Epithelial cell of proximal tubule (primary cell): ENCODE measurements around the gene MRRF. TPM values are rescaled to one million over a fixed set of nuclear protein-coding genes. Genes with fewer than 3 reads are reported as not detected.

Source experiments
- DNase-seq: peaks from one replicate; pipeline ENCODE4 v3.0.0-alpha.2; 2011; ENCODE audit warnings: low read depth
- H3K4me3 ChIP-seq: 2 replicates; pipeline ENCODE4 v1.5.1; 2011; ENCODE audit warnings: low read depth, mild to moderate bottlenecking, low read length
- CTCF ChIP-seq: conservative IDR thresholded peaks from 2 replicates; pipeline ENCODE4 v1.5.1; 2012; ENCODE audit warnings: low read depth, mild to moderate bottlenecking, low read length
- total RNA-seq: library from RNA; depleted of rRNA; stranded (reverse); fragments of >200 nt; gene quantifications from 2 replicates; pipeline ENCODE4 v1.2.3, GENCODE V29; 2015

MRRF gene
- total RNA-seq, 1 donor from 2014 or later, result 27.3 TPM

DNA sequence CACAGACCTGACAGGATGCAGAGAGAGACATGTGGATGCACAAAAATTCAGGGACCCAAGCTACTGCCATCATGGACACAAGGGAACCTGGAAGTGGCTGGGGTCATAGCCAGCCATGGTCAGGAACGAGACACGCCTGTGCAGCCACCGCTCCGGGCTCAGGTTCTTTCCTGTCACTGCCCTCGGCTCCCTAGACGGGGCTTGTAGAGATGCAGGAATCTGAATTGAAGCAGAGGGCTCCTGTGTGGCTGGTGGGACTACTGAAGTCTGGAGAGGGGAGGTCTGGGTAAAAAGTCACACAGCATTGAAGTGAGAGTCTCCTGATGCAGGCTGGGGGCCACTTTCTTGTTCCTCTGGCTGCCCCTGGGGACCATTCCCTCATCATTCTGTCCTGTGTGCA, 73.9 kb downstream of the MRRF start:
- no peak for TF ChIP-seq CTCF
- DNase-seq, result no peak

DNA sequence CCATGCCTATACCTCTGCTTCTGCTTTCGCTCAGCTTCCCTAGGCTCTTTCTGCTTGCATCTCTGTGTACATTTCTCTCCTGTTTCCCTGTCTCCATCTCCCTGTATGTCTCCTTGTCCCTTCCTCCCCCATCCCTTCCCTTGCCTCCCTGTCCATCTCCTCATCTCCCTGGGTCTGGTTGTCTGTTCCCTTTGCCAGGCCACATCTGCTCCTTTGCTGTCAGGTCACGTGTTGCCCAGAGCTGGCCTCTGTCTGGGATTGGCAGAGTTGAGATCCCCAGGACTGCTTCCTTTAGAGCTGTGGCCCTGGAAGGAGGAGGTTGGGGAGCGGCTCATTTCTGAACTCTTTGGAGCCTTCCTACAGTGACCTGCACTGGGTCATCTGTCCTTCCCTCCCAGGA, 74.3 kb downstream of the MRRF start:
- no peak overlapping the region for H3K4me3 ChIP-seq
- TF ChIP-seq CTCF, result no peak
- no peak for DNase-seq

More for the DNA sequence above, 73.9 kb downstream of the MRRF start:
- H3K4me3 ChIP-seq, result no peak overlapping the region

DNA sequence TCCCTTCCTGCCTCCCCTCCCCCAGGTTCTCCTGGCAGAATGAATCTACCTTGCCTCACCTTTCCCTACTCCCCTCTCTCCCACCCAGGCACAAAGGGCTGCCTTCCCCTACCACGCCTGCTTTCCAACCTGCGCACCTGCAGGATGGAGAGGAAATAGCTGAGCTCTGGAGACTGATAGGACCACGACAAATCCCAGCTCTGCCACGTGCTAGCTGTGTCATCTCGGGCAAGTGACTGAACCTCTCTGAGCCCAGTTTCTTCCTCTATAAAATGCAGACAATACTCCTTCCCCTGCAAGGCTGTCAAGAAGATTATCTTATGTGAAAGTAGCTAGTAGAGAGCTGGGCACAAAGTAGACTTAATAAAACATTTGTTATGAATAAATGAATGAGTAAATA, 74.9 kb downstream of the MRRF start:
- no peak for DNase-seq
- H3K4me3 ChIP-seq, result no peak overlapping the region
- no peak for TF ChIP-seq CTCF

GRCh38 chr9:122340161-122340560, 75.5 kb downstream of the MRRF start:
- H3K4me3 ChIP-seq, result no peak overlapping the region
- no peak for TF ChIP-seq CTCF
- no peak for DNase-seq

- no peak for DNase-seq
- no peak for TF ChIP-seq CTCF
- H3K4me3 ChIP-seq, result no peak overlapping the region
Measured at GRCh38 chr9:122342323-122343050, 77.8 kb downstream of the MRRF start.

DNA sequence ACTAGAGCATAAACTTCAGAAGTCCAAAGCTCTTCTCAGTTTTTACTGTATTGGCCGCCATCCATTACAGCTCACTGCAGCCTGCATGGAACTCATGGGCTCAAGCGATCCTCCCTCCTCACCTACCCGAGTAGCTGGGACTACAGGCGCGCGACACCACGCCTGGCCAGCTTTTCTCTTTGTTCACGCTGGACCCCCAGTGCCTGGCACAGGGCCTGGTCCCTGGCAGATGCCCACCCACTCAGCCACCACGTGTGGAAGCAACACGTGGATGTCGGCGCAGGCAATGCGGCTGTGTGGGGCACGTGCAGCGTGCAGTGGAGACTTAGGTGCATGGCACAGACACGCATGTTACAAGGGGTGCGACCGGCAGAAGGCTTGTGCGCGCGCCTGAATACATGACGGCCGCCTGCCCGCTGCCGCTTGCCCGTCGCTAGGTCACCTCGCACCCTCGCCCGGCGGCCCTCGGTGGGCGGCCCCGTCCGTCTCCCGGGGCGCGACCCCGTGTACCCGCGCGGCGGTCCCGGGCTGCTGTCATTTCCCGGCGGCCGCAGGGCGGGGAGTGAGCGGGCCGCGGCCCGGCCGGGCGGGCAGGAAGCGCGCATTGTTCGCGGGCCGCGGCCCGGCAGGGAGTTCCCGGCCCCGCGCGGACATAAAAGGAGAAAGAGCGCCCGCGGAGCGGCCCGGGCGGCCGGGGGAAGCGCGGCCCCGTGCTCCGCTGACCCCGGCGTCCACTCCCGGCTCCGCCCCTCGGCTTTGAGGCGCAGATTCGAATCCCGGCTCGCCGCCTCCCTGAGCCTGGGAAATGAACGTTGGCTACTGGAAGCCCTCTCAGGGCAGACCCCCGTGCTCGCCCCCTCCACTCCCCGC, 82.0 kb downstream of the MRRF start:
- H3K4me3 ChIP-seq, result peak overlapping the region; percentile 60
- no peak for DNase-seq
- no peak for TF ChIP-seq CTCF
